H1 (cell line): ENCODE measurements around the gene AICDA. TPM values are rescaled to one million over a fixed set of nuclear protein-coding genes. Genes with fewer than 3 reads are reported as not detected.

Experiments
- CTCF ChIA-PET: fragments of 300-600 bp; sonication (Branson Sonifier 250); formaldehyde crosslinking; loops from one replicate; lab custom pipeline; 2021; ENCODE audit not compliant: partially characterized antibody; lab: Charles Lee
- POLR2A ChIA-PET: fragments of 300-600 bp; sonication (Branson Sonifier 250); formaldehyde crosslinking; loops from one replicate; lab custom pipeline; 2021; ENCODE audit warnings: inconsistent platforms; ENCODE audit not compliant: partially characterized antibody; lab: Charles Lee
- DNase-seq, 2 experiments: peaks; one replicate each; pipeline versions ENCODE4 v3.0.0 to v3.0.0-alpha.2; 2010 to 2022; ENCODE audit warnings: low spot score in 2 of 2, low read depth in 1 of 2, mixed read lengths in 1 of 2
- FAIRE-seq: peaks from 2 replicates; lab custom pipeline; 2011; peaks lifted over from hg19 to GRCh38; lab: Jason Lieb, UNC
- H2AFZ ChIP-seq: 2 replicates; pipeline ENCODE4 v1.8.1; 2012; ENCODE audit warnings: low read length, inconsistent platforms
- H2AK5ac ChIP-seq: 2 replicates; pipeline ENCODE4 v1.6.1; 2013; ENCODE audit warnings: low read depth, low read length
- H2BK120ac ChIP-seq: replicated peaks from 2 replicates; pipeline ENCODE3; 2013; ENCODE audit warnings: low read depth, low read length, inconsistent platforms
- H2BK12ac ChIP-seq: 2 replicates; pipeline ENCODE4 v1.6.1; 2013; ENCODE audit warnings: low read depth, low read length
- H2BK15ac ChIP-seq: 2 replicates; pipeline ENCODE4 v1.6.1; 2013; ENCODE audit warnings: low read length
- H2BK20ac ChIP-seq: 2 replicates; pipeline ENCODE4 v1.6.1; 2013; ENCODE audit warnings: low read length
- H2BK5ac ChIP-seq: 2 replicates; pipeline ENCODE4 v1.6.1; 2013; ENCODE audit warnings: low read depth, low read length
- H3K14ac ChIP-seq: 2 replicates; pipeline ENCODE4 v1.6.1; 2013; ENCODE audit warnings: inconsistent platforms; ENCODE audit not compliant: insufficient read length
- H3K18ac ChIP-seq: 2 replicates; pipeline ENCODE4 v1.6.1; 2013; ENCODE audit warnings: low read length; ENCODE audit errors: extremely low read depth
- H3K23ac ChIP-seq: 2 replicates; pipeline ENCODE4 v1.6.1; 2013; ENCODE audit warnings: inconsistent platforms; ENCODE audit not compliant: insufficient read length
- H3K23me2 ChIP-seq: 2 replicates; pipeline ENCODE4 v1.6.1; 2013; ENCODE audit warnings: low read depth, low read length
- H3K27ac ChIP-seq: 2 replicates; pipeline ENCODE4 v1.6.1; 2011; ENCODE audit warnings: low read depth, low read length, inconsistent platforms
- H3K27me3 ChIP-seq, 4 experiments: replicated peaks in 1 of 4; 1 replicate in 1 of 4; 2 replicates in 3 of 4; pipeline versions ENCODE4 v1.6.1 to v1.8.1; 2011 to 2013; ENCODE audit warnings: low read length in 3 of 4, mild to moderate bottlenecking in 3 of 4, inconsistent platforms in 2 of 4, mixed read lengths in 2 of 4, moderate library complexity in 1 of 4; ENCODE audit not compliant: control insufficient read depth in 3 of 4, insufficient read depth in 3 of 4; ENCODE audit errors: extremely low read depth in 1 of 4
- H3K36me3 ChIP-seq, 4 experiments: 2 replicates each; pipeline versions ENCODE4 v1.6.1 to v1.8.1; 2011 to 2013; ENCODE audit warnings: mild to moderate bottlenecking in 4 of 4, low read length in 3 of 4, moderate library complexity in 2 of 4, control low read depth in 1 of 4, inconsistent platforms in 1 of 4; ENCODE audit not compliant: insufficient read depth in 4 of 4, control insufficient read depth in 2 of 4
- H3K4ac ChIP-seq: replicated peaks from 2 replicates; pipeline ENCODE3; 2013; ENCODE audit warnings: low read length, low read depth, mixed read lengths, inconsistent platforms; ENCODE audit not compliant: insufficient read length
- H3K4me1 ChIP-seq, 4 experiments: replicated peaks in 1 of 4; 1 replicate in 1 of 4; 2 replicates in 3 of 4; pipeline versions ENCODE4 v1.6.1 to v1.8.1; 2011 to 2013; ENCODE audit warnings: low read length in 3 of 4, inconsistent platforms in 2 of 4, mixed read lengths in 1 of 4; ENCODE audit not compliant: insufficient read depth in 4 of 4, control insufficient read depth in 3 of 4
- H3K4me2 ChIP-seq, 2 experiments: 2 replicates each; pipeline versions ENCODE4 v1.6.1 to v1.8.1; 2011 to 2013; ENCODE audit warnings: low read depth in 2 of 2, low read length in 2 of 2, control low read depth in 1 of 2, inconsistent platforms in 1 of 2, mild to moderate bottlenecking in 1 of 2; ENCODE audit not compliant: insufficient read depth in 1 of 2
- H3K4me3 ChIP-seq, 4 experiments: fragments of 200-600, 300-600 bp in 1 of 4; sonication (generic), shearing (Covaris generic), sonication (Bioruptor Twin) in 1 of 4; 2 replicates each; pipeline versions ENCODE4 v1.5.1 to v1.8.1; 2011 to 2016; ENCODE audit warnings: low read length in 4 of 4, low read depth in 3 of 4, control low read depth in 2 of 4, inconsistent platforms in 2 of 4, mild to moderate bottlenecking in 2 of 4, mixed read lengths in 1 of 4, moderate library complexity in 1 of 4; ENCODE audit not compliant: insufficient read depth in 2 of 4; ENCODE audit errors: extremely low read depth in 1 of 4
- H3K56ac ChIP-seq: replicated peaks from 2 replicates; pipeline ENCODE3; 2013; ENCODE audit warnings: low read depth, mild to moderate bottlenecking, mixed read lengths, low read length, inconsistent platforms; ENCODE audit not compliant: insufficient read length
- H3K79me1 ChIP-seq: 2 replicates; pipeline ENCODE4 v1.6.1; 2013; ENCODE audit warnings: low read depth, low read length, control low read depth
- H3K79me2 ChIP-seq, 2 experiments: 2 replicates each; pipeline versions ENCODE4 v1.6.1 to v1.8.1; 2012 to 2013; ENCODE audit warnings: low read length in 2 of 2, mild to moderate bottlenecking in 2 of 2, inconsistent platforms in 1 of 2; ENCODE audit not compliant: insufficient read depth in 2 of 2, control insufficient read depth in 1 of 2
- H3K9ac ChIP-seq, 4 experiments: replicated peaks in 1 of 4; 1 replicate in 1 of 4; 2 replicates in 3 of 4; pipeline versions ENCODE4 v1.6.1 to v1.8.1; 2011 to 2013; ENCODE audit warnings: low read depth in 3 of 4, low read length in 3 of 4, control low read depth in 2 of 4, mild to moderate bottlenecking in 2 of 4, moderate library complexity in 2 of 4, inconsistent platforms in 1 of 4; ENCODE audit errors: extremely low read depth in 1 of 4
- H3K9me3 ChIP-seq, 2 experiments: 2 replicates each; pipeline versions ENCODE4 v1.6.1 to v1.8.1; 2012 to 2013; ENCODE audit warnings: mild to moderate bottlenecking in 2 of 2, moderate library complexity in 2 of 2, control low read depth in 1 of 2, inconsistent platforms in 1 of 2, low read depth in 1 of 2, low read length in 1 of 2, mixed read lengths in 1 of 2; ENCODE audit not compliant: insufficient read depth in 2 of 2
- H4K20me1 ChIP-seq, 2 experiments: replicated peaks in 1 of 2; 2 replicates each; pipeline versions ENCODE3 to v1.8.1; 2011 to 2013; ENCODE audit warnings: inconsistent platforms in 2 of 2, low read length in 2 of 2, mild to moderate bottlenecking in 1 of 2; ENCODE audit not compliant: insufficient read depth in 2 of 2, control insufficient read depth in 1 of 2
- H4K5ac ChIP-seq: 2 replicates; pipeline ENCODE4 v1.6.1; 2013; ENCODE audit warnings: low read length, low read depth, mixed read lengths, inconsistent platforms; ENCODE audit not compliant: insufficient read length
- H4K8ac ChIP-seq: 2 replicates; pipeline ENCODE4 v1.8.0; 2013; ENCODE audit warnings: mild to moderate bottlenecking, moderate library complexity, low read length, inconsistent platforms; ENCODE audit not compliant: insufficient read depth; ENCODE audit errors: extremely low read depth
- H4K91ac ChIP-seq: replicated peaks from 2 replicates; pipeline ENCODE3; 2013; ENCODE audit warnings: low read length, mixed read lengths, inconsistent platforms; ENCODE audit not compliant: insufficient read length
- ATF3 ChIP-seq: IDR thresholded peaks from 2 replicates; pipeline ENCODE4 v1.6.1; 2011; ENCODE audit warnings: low read depth, mild to moderate bottlenecking, low read length; ENCODE audit not compliant: insufficient read depth
- CTBP2 ChIP-seq: IDR thresholded peaks from 2 replicates; pipeline ENCODE4 v1.7.0; 2011; ENCODE audit warnings: borderline replicate concordance, mild to moderate bottlenecking, moderate library complexity, mixed read lengths, low read length; ENCODE audit not compliant: insufficient read depth, insufficient read length
- FOSL1 ChIP-seq: IDR thresholded peaks from 2 replicates; pipeline ENCODE4 v1.6.1; 2011; ENCODE audit warnings: mild to moderate bottlenecking, low read depth, low read length, moderate library complexity; ENCODE audit not compliant: insufficient read depth
- NRF1 ChIP-seq: IDR thresholded peaks from 2 replicates; pipeline ENCODE4 v1.6.1; 2011; ENCODE audit warnings: mild to moderate bottlenecking, low read depth, low read length, improper control_type of control experiment
- RBBP5 ChIP-seq: IDR thresholded peaks from 2 replicates; pipeline ENCODE4 v1.7.1; 2012; ENCODE audit warnings: low read depth, mild to moderate bottlenecking, inconsistent platforms, low read length, moderate library complexity, borderline replicate concordance
- RFX5 ChIP-seq: IDR thresholded peaks from 2 replicates; pipeline ENCODE4 v1.6.1; 2011; ENCODE audit warnings: low read depth, low read length, improper control_type of control experiment, borderline replicate concordance
- SAP30 ChIP-seq: fragments of 300-600 bp; sonication (generic); IDR thresholded peaks from 2 replicates; pipeline ENCODE4 v1.7.1; 2012; ENCODE audit warnings: low read length, moderate library complexity, mild to moderate bottlenecking, inconsistent platforms; ENCODE audit not compliant: insufficient read depth, insufficient replicate concordance
- SIX5 ChIP-seq: IDR thresholded peaks from 2 replicates; pipeline ENCODE4 v1.6.1; 2011; ENCODE audit warnings: mild to moderate bottlenecking, low read depth, low read length
- TBP ChIP-seq: IDR thresholded peaks from 2 replicates; pipeline ENCODE4 v1.6.1; 2011; ENCODE audit warnings: low read depth, low read length, improper control_type of control experiment
- WGBS, 2 experiments: shearing (Covaris generic) in 1 of 2; methylation state at CpG; one replicate each; pipeline versions ENCODE4 v1.1.6 to v1.1.7; 2013 to 2015; ENCODE audit warnings: low lambda C conversion rate in 2 of 2, mixed read lengths in 2 of 2, inconsistent platforms in 1 of 2, low coverage in 1 of 2, missing lambda C conversion rate in 1 of 2; ENCODE audit not compliant: insufficient replicate concordance in 2 of 2, insufficient coverage in 1 of 2, insufficient read length in 1 of 2; ENCODE audit errors: extremely low coverage in 1 of 2, missing lambda C conversion rate in 1 of 2; 5-methylcytosine and 5-hydroxymethylcytosine counted together
- polyA plus RNA-seq, 7 experiments: library from polyadenylated mRNA; depleted of rRNA in 3 of 7; stranded (reverse) in 5 of 7; unstranded in 2 of 7; fragments of >200 nt in 5 of 7; fragments of 200-250 nt in 2 of 7; gene quantifications; 1 replicate in 5 of 7; 2 replicates in 1 of 7; 4 replicates in 1 of 7; pipeline versions ENCODE4 v1.2.1 to v1.2.3, GENCODE V29; 2011 to 2013; ENCODE audit warnings: missing spikeins in 2 of 7, mixed read lengths in 2 of 7
- total RNA-seq: library from RNA; stranded (reverse); fragmentation: NEBNext Ultra II Directional; extraction: Animal tissue kit (Norgen Biotek cat#: 25700); gene quantifications from 2 replicates; pipeline ENCODE4 v1.2.1, GENCODE V29; 2021

AICDA gene
- total and polyA plus RNA-seq, 2 of the 8 experiments (the other 6 are each of a cell fraction or from before 2014, with no cell fraction given) = not detected

- WGBS, 2 experiments = 90% methylated on average over 5 of the region's 5 CpGs; no CpG with 5 or more reads in 1 of the 2 experiments
- Histone ChIP-seq H3K4me1 (no peaks in the 10 kb centered on the region; a peak in 2 of 7 replicates), H3K4ac (no peak overlapping the region), H3K4me2 (no peak overlapping the region), H4K8ac (no peak overlapping the region), H3K27ac (no peak overlapping the region), H2BK12ac (no peak overlapping the region), H3K9me3 (no peaks in the 10 kb centered on the region; a peak in 1 of 4 replicates), H3K56ac (no peak overlapping the region), H3K9ac (no peak overlapping the region), H3K18ac (no peak overlapping the region), H4K20me1 (no peaks in the 10 kb centered on the region), H3K79me1 (no peaks in the 10 kb centered on the region), H2BK15ac (no peak overlapping the region), H3K14ac (no peak overlapping the region), H4K5ac (no peak overlapping the region), H3K79me2 (no peaks in the 10 kb centered on the region), H2BK120ac (no peak overlapping the region), H2AK5ac (no peak overlapping the region), H3K23me2 (no peaks in the 10 kb centered on the region), H3K27me3 (no peaks in the 10 kb centered on the region), H3K36me3 (no peaks in the 10 kb centered on the region), H4K91ac (no peak overlapping the region), H2BK5ac (no peak overlapping the region), H3K4me3 (no peak overlapping the region), H2BK20ac (no peak overlapping the region), H2AFZ (no peak overlapping the region), H3K23ac (no peak overlapping the region)
- FAIRE-seq (no peak), DNase-seq (no peak)
- CTCF ChIA-PET = interaction anchor here (0.6 to 2.8 kb wide), 11 partner anchors 9 to 212 kb away, joined by 3 to 12 read pairs (median 3); no protein-coding TSS in a partner anchor
- POLR2A ChIA-PET = interaction anchor here (0.6 to 1.3 kb wide), 3 partner anchors 9 to 105 kb away, joined by 3 to 4 read pairs (median 3); no protein-coding TSS in a partner anchor
- no peak for TF ChIP-seq SIX5
- TF ChIP-seq CTBP2 = no peak
- no peak for TF ChIP-seq TBP
- no peak for TF ChIP-seq RBBP5
- TF ChIP-seq RFX5 = no peak
- TF ChIP-seq ATF3 = no peak
- no peak for TF ChIP-seq NRF1
- TF ChIP-seq SAP30 = no peak
- no peak for TF ChIP-seq FOSL1
Measured at GRCh38 chr12:8647968-8648367, 35.3 kb upstream of the AICDA start.
